ENCODE measurements around the gene SPRED1. TPM values are rescaled to one million over a fixed set of nuclear protein-coding genes. Genes with fewer than 3 reads are reported as not detected.

SPRED1 gene
- total and polyA plus RNA-seq, 2 experiments from 2014 or later, result 11.4 to 44.0 TPM

DNA sequence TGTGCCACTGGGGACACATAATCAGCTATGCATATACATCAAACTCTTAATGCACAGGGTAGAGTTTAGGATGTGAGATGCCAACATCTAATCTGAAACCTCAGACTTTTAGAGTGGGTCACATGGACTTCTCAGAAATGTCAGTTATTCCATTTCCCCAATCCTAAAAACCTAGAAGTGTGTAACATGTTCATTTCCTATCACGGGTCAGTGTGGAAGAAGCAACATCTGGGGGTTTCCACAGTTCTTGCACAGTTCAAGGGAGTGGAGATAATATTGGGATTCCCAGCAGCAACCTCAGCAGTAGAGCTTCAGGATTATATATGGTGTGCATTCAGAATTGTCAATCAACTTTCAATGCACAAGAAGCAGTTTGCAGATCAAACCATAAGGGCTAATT, 44.4 kb upstream of the SPRED1 start:
- Histone ChIP-seq H3K27ac (ENCODE audit: low read depth) (no peak overlapping the region), H2AFZ (no peak overlapping the region), H3K79me2 (replicated peaks; ENCODE audit: insufficient read depth) (no peaks in the 10 kb centered on the region), H3K9me2 (ENCODE audit: insufficient read depth) (peaks cover 5% of the 10 kb centered on the region), H3K4me3 (no peak overlapping the region), H4K20me1 (replicated peaks; ENCODE audit: insufficient read depth) (no peaks in the 10 kb centered on the region), H3F3A (replicated peaks; ENCODE audit: low read depth) (no peaks in the 10 kb centered on the region), H3K27me3 (ENCODE audit: insufficient read depth) (no peaks in the 10 kb centered on the region), H3K4me2 (no peak overlapping the region), H3K4me1 (ENCODE audit: insufficient read depth) (0 out of 2 replicates have a peak, but pooled peaks cover 4% of the 10 kb centered on the region), H3K36me3 (ENCODE audit: insufficient read depth) (no peaks in the 10 kb centered on the region)
- Mint-ChIP-seq H3K4me1 (peaks cover 18% of the 10 kb centered on the region), H3K27ac (no peak overlapping the region), H3K4me3 (no peak overlapping the region), H3K27me3 (ENCODE audit: insufficient read depth, low read depth, poor library complexity) (peaks cover 3% of the 10 kb centered on the region), H3K9me3 (no peaks in the 10 kb centered on the region), H3K36me3 (ENCODE audit: low read depth) (no peaks in the 10 kb centered on the region)
- no peak for ATAC-seq
- TF ChIP-seq, protein P1, sequence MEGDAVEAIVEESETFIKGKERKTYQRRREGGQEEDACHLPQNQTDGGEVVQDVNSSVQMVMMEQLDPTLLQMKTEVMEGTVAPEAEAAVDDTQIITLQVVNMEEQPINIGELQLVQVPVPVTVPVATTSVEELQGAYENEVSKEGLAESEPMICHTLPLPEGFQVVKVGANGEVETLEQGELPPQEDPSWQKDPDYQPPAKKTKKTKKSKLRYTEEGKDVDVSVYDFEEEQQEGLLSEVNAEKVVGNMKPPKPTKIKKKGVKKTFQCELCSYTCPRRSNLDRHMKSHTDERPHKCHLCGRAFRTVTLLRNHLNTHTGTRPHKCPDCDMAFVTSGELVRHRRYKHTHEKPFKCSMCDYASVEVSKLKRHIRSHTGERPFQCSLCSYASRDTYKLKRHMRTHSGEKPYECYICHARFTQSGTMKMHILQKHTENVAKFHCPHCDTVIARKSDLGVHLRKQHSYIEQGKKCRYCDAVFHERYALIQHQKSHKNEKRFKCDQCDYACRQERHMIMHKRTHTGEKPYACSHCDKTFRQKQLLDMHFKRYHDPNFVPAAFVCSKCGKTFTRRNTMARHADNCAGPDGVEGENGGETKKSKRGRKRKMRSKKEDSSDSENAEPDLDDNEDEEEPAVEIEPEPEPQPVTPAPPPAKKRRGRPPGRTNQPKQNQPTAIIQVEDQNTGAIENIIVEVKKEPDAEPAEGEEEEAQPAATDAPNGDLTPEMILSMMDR (conservative IDR thresholded peaks at IDR 0.05; ENCODE audit: low read depth in 2 of 2), result no peak
- TF ChIP-seq ZNF331 (CRISPR knock-in tag; IDR thresholded peaks at IDR 0.05; ENCODE audit: low read depth), result no peak
- TF ChIP-seq STAT1 (IDR thresholded peaks at IDR 0.05; ENCODE audit: unreplicated experiment), result no peak
- no peak for TF ChIP-seq NANOG (IDR thresholded peaks at IDR 0.05; ENCODE audit: borderline replicate concordance)
- TF ChIP-seq, protein P2, sequence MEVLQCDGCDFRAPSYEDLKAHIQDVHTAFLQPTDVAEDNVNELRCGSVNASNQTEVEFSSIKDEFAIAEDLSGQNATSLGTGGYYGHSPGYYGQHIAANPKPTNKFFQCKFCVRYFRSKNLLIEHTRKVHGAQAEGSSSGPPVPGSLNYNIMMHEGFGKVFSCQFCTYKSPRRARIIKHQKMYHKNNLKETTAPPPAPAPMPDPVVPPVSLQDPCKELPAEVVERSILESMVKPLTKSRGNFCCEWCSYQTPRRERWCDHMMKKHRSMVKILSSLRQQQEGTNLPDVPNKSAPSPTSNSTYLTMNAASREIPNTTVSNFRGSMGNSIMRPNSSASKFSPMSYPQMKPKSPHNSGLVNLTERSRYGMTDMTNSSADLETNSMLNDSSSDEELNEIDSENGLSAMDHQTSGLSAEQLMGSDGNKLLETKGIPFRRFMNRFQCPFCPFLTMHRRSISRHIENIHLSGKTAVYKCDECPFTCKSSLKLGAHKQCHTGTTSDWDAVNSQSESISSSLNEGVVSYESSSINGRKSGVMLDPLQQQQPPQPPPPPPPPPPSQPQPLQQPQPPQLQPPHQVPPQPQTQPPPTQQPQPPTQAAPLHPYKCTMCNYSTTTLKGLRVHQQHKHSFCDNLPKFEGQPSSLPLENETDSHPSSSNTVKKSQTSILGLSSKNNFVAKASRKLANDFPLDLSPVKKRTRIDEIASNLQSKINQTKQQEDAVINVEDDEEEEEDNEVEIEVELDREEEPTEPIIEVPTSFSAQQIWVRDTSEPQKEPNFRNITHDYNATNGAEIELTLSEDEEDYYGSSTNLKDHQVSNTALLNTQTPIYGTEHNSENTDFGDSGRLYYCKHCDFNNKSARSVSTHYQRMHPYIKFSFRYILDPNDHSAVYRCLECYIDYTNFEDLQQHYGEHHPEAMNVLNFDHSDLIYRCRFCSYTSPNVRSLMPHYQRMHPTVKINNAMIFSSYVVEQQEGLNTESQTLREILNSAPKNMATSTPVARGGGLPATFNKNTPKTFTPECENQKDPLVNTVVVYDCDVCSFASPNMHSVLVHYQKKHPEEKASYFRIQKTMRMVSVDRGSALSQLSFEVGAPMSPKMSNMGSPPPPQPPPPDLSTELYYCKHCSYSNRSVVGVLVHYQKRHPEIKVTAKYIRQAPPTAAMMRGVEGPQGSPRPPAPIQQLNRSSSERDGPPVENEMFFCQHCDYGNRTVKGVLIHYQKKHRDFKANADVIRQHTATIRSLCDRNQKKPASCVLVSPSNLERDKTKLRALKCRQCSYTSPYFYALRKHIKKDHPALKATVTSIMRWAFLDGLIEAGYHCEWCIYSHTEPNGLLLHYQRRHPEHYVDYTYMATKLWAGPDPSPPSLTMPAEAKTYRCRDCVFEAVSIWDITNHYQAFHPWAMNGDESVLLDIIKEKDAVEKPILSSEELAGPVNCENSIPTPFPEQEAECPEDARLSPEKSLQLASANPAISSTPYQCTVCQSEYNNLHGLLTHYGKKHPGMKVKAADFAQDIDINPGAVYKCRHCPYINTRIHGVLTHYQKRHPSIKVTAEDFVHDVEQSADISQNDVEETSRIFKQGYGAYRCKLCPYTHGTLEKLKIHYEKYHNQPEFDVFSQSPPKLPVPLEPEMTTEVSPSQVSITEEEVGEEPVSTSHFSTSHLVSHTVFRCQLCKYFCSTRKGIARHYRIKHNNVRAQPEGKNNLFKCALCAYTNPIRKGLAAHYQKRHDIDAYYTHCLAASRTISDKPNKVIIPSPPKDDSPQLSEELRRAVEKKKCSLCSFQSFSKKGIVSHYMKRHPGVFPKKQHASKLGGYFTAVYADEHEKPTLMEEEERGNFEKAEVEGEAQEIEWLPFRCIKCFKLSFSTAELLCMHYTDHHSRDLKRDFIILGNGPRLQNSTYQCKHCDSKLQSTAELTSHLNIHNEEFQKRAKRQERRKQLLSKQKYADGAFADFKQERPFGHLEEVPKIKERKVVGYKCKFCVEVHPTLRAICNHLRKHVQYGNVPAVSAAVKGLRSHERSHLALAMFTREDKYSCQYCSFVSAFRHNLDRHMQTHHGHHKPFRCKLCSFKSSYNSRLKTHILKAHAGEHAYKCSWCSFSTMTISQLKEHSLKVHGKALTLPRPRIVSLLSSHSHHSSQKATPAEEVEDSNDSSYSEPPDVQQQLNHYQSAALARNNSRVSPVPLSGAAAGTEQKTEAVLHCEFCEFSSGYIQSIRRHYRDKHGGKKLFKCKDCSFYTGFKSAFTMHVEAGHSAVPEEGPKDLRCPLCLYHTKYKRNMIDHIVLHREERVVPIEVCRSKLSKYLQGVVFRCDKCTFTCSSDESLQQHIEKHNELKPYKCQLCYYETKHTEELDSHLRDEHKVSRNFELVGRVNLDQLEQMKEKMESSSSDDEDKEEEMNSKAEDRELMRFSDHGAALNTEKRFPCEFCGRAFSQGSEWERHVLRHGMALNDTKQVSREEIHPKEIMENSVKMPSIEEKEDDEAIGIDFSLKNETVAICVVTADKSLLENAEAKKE (CRISPR knock-in tag; IDR thresholded peaks at IDR 0.05), result no peak
- TF ChIP-seq, protein P3, sequence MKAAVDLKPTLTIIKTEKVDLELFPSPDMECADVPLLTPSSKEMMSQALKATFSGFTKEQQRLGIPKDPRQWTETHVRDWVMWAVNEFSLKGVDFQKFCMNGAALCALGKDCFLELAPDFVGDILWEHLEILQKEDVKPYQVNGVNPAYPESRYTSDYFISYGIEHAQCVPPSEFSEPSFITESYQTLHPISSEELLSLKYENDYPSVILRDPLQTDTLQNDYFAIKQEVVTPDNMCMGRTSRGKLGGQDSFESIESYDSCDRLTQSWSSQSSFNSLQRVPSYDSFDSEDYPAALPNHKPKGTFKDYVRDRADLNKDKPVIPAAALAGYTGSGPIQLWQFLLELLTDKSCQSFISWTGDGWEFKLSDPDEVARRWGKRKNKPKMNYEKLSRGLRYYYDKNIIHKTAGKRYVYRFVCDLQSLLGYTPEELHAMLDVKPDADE (IDR thresholded peaks at IDR 0.05), result no peak
- no peak for TF ChIP-seq EZH2phosphoT487 (IDR thresholded peaks at IDR 0.05; ENCODE audit: unreplicated experiment)
- TF ChIP-seq POLR2AphosphoS5 (IDR thresholded peaks at IDR 0.05; ENCODE audit: low read depth), result no peak
- TF ChIP-seq ZNF114 (CRISPR knock-in tag; IDR thresholded peaks at IDR 0.05), result no peak
- no peak for TF ChIP-seq EZH2 (IDR thresholded peaks at IDR 0.05; ENCODE audit: low read depth, unreplicated experiment)
- no peak for TF ChIP-seq REST (IDR thresholded peaks at IDR 0.05; ENCODE audit: unreplicated experiment)
- TF ChIP-seq JUNB (IDR thresholded peaks at IDR 0.05; ENCODE audit: unreplicated experiment), result no peak
- no peak for TF ChIP-seq CREB1 (CRISPR knock-in tag; IDR thresholded peaks at IDR 0.05; ENCODE audit: low read depth)
- no peak for DNase-seq (ENCODE audit: low spot score)

Data from GM23338 (cell line).